Psoas muscle (tissue), 8 donors: ENCODE results near the gene ZFP36. TPM values are rescaled to one million over a fixed set of nuclear protein-coding genes. Genes with fewer than 3 reads are reported as not detected.

ENCODE experiments used
- ATAC-seq, 4 donors: fragments of 200-7000 bp; cut with Tn5 transposase; one replicate each; pipeline ENCODE4 v1.9.1; 2020; ENCODE audit warnings: moderate library complexity in 3 of 4, mild to moderate bottlenecking in 2 of 4
- DNase-seq, 2 donors: peaks; one replicate each; pipeline ENCODE4 v3.0.0-alpha.2; 2020
- H3K27ac ChIP-seq: fragments of 200-600 bp; one replicate; pipeline ENCODE4 v1.8.0; 2022
- H3K27me3 ChIP-seq, 3 donors: fragments of 200-600 bp in 1 of 3; one replicate each; pipeline versions ENCODE4 v1.6.1 to v1.8.0; 2013 to 2022; ENCODE audit warnings: low read length in 2 of 3, mild to moderate bottlenecking in 2 of 3, moderate library complexity in 1 of 3; ENCODE audit not compliant: insufficient read depth in 3 of 3
- H3K36me3 ChIP-seq, 2 donors: fragments of 200-600 bp in 1 of 2; one replicate each; pipeline versions ENCODE4 v1.6.1 to v1.8.0; 2013 to 2022; ENCODE audit warnings: low read depth in 1 of 2, mild to moderate bottlenecking in 1 of 2, moderate library complexity in 1 of 2; ENCODE audit not compliant: insufficient read depth in 1 of 2
- H3K4me1 ChIP-seq: fragments of 200-600 bp; one replicate; pipeline ENCODE4 v1.8.0; 2022
- H3K4me3 ChIP-seq: fragments of 200-600 bp; one replicate; pipeline ENCODE4 v1.8.0; 2022; ENCODE audit warnings: mild to moderate bottlenecking
- H3K9me3 ChIP-seq: fragments of 200-600 bp; one replicate; pipeline ENCODE4 v1.8.0; 2022
- WGBS, 3 donors: extraction: QIAGEN DNeasy Blood & Tissue Kit; methylation state at CpG; one replicate each; pipeline versions ENCODE4 v1.1.6 to v1.1.7; 2013; 5-methylcytosine and 5-hydroxymethylcytosine counted together
- intact Hi-C, 2 donors: fragments of 100-400 bp; cut with DNase I; formaldehyde crosslinking; loops; one replicate each; pipeline versions ENCODE4 v1.11.0 to v1.14.2; 2022
- polyA plus RNA-seq, 3 donors: library from polyadenylated mRNA; stranded (reverse); fragments of 200-250 nt; gene quantifications; one replicate each; pipeline ENCODE4 v1.2.3, GENCODE V29; 2013
- total RNA-seq, 4 donors: library from RNA; stranded (reverse); fragmentation: NEBNext Ultra II Directional in 2 of 4; extraction: Animal tissue kit (Norgen Biotek cat#: 25700) in 2 of 4; gene quantifications; one replicate each; pipeline versions ENCODE4 v1.2.1 to v1.2.4, GENCODE V29; 2021 to 2023
- TF ChIP-seq, protein P1 (sequence below): fragments of 200-600 bp; IDR thresholded peaks from one replicate; pipeline ENCODE4 v1.8.0; 2022; ENCODE audit warnings: antibody characterized with exemption
- donor health status: healthy with polysubstance abuse.
- donor health status: DM: no; HTN: no; CAD: no; lungs with moderate emphysema.
- donor health status: Bipolar disorder and iron deficiency.
- donor health status: healthy.
- donor health status: DM: yes; HTN: yes; CAD: no.
- donor health status: DM: no; HTN: no; CAD: no.
- donor health status: DM: no; HTN: no; CAD: no.
- donor health status: DM: yes; HTN: yes; CAD: no.

Gene ZFP36
- total and polyA plus RNA-seq, 7 donors: 32.1 to 391 (median 128) TPM

DNA sequence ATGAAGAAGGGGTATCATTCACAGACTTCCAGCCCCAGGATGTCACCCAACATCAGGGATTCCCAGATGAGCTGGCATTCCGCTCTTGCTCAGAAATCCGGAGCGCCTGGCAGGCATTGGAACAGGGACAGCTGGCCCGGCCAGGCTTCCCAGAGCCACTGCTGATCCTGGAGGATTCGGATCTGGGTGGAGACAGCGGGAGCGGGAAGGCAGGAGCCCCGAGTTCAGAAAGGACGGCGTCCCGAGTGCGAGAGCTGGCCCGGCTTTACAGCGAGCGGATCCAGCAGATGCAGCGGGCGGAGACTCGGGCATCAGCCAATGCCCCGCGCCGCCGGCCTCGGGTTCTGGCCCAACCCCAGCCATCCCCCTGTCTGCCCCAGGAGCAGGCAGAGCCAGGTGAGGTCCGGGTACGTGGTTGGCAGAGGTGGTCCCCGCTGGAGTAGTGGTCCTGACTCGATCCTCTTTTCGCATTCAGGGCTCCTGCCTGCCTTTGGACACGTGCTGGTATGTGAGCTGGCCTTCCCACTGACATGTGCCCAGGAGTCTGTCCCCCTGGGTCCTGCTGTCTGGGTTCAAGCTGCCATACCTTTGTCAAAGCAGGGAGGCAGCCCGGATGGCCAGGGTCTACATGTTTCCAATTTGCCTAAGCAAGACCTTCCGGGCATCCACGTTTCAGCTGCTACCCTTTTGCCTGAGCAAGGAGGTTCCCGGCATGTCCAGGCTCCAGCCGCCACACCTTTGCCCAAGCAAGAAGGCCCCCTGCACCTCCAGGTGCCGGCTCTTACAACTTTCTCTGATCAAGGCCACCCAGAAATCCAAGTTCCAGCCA lies 16.8 kb downstream of the ZFP36 start:
- ATAC-seq (no peak), DNase-seq (no peak)
- Histone ChIP-seq H3K4me3 (no peak overlapping the region), H3K27ac (no peak overlapping the region), H3K9me3 (no peaks in the 10 kb centered on the region), H3K36me3 (peaks cover 0 to 17% of the 10 kb centered on the region in 2 donors), H3K27me3 (no peaks in the 10 kb centered on the region), H3K4me1 (no peaks in the 10 kb centered on the region)
- intact Hi-C loops: no loop called here
- 62 to 73% (median 66%) methylated on average over 27 to 35 of the region's 35 CpGs for WGBS, 3 donors
- TF ChIP-seq, protein P1, sequence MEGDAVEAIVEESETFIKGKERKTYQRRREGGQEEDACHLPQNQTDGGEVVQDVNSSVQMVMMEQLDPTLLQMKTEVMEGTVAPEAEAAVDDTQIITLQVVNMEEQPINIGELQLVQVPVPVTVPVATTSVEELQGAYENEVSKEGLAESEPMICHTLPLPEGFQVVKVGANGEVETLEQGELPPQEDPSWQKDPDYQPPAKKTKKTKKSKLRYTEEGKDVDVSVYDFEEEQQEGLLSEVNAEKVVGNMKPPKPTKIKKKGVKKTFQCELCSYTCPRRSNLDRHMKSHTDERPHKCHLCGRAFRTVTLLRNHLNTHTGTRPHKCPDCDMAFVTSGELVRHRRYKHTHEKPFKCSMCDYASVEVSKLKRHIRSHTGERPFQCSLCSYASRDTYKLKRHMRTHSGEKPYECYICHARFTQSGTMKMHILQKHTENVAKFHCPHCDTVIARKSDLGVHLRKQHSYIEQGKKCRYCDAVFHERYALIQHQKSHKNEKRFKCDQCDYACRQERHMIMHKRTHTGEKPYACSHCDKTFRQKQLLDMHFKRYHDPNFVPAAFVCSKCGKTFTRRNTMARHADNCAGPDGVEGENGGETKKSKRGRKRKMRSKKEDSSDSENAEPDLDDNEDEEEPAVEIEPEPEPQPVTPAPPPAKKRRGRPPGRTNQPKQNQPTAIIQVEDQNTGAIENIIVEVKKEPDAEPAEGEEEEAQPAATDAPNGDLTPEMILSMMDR: no peak

DNA sequence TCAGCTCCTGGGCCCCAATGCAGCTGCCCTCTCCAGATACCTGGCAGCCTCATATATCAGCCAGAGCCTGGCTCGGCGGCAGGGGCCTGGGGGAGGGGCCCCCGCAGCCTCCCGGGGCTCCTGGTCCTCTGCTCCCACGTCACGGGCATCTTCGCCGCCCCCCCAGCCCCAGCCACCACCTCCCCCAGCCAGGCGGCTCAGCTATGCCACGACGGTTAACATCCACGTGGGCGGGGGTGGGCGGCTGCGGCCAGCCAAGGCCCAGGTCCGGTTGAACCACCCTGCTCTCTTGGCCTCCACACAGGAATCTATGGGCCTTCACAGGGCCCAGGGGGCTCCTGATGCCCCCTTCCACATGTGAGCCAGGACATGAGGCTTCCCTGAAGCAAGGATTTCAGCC lies 18.3 kb downstream of the ZFP36 start:
- TF ChIP-seq, protein P1: no peak
- DNase-seq (no peak), ATAC-seq (no peak)
- 68 to 78% (median 70%) methylated on average over 16 of the region's 16 CpGs for WGBS, 3 donors
- H3K27ac ChIP-seq: no peak overlapping the region
- intact Hi-C loops: no loop called here
- H3K4me3 ChIP-seq: no peak overlapping the region
- H3K36me3 ChIP-seq: peaks cover 0 to 10% of the 10 kb centered on the region in 2 donors
- no peaks in the 10 kb centered on the region for H3K27me3 ChIP-seq
- H3K4me1 ChIP-seq: no peaks in the 10 kb centered on the region
- no peaks in the 10 kb centered on the region for H3K9me3 ChIP-seq

DNA sequence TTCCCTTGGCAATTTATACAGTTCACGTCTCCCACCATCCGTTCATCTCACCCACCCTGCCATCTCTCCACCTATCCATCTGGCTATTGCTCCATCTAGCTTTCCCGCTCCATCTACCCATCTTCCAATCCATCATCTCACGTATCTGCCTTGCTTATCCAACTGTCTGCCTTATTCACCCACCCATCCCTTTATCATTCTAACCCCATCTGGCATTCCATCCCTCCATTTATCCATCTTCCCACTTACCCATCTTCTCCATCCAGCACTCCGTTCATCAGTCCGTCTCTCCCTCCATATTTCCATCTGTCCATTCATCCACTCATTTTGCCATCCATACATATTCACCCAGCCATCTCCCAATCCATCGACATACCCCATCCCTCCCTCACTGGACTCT lies 19.1 kb downstream of the ZFP36 start:
- WGBS, 3 donors: 74 to 86% (median 79%) methylated on average over 7 of the region's 7 CpGs

DNA sequence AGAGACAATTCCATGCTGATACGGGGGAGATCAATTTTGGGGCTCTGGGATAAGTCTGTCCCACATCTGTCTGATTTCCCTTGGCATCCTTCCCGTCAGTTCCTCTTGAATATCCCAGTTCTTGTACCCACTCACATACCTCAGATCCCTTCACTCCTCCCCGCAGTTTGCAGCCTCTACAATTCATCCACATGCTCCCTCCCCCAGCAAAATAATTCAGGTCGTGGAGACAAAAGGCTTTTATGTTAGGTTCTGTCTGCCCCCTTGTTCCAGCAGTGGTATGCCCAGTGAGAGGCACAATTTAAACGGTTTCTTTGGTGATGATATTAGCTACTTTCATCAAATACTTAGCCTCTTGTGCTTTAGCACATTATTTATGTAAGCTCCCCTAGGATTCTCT lies 19.5 kb downstream of the ZFP36 start:
- intact Hi-C loops: no loop called here
- TF ChIP-seq, protein P1: no peak
- peaks cover 0 to 9% of the 10 kb centered on the region in 2 donors for H3K36me3 ChIP-seq
- H3K4me1 ChIP-seq: no peaks in the 10 kb centered on the region
- no peak overlapping the region for H3K27ac ChIP-seq
- no peaks in the 10 kb centered on the region for H3K9me3 ChIP-seq
- ATAC-seq (no peak), DNase-seq (no peak)
- no peaks in the 10 kb centered on the region for H3K27me3 ChIP-seq
- 37 to 44% (median 40%) methylated on average over 5 of the region's 5 CpGs for WGBS, 3 donors
- H3K4me3 ChIP-seq: no peak overlapping the region

More for the DNA sequence above, 19.1 kb downstream of the ZFP36 start:
- Histone ChIP-seq H3K4me3 (no peak overlapping the region), H3K27ac (no peak overlapping the region), H3K36me3 (peaks cover 0 to 8% of the 10 kb centered on the region in 2 donors), H3K4me1 (no peaks in the 10 kb centered on the region), H3K9me3 (no peaks in the 10 kb centered on the region), H3K27me3 (no peaks in the 10 kb centered on the region)
- no peak for DNase-seq
- ATAC-seq: no peak
- intact Hi-C loops: no loop called here
- TF ChIP-seq, protein P1: no peak

DNA sequence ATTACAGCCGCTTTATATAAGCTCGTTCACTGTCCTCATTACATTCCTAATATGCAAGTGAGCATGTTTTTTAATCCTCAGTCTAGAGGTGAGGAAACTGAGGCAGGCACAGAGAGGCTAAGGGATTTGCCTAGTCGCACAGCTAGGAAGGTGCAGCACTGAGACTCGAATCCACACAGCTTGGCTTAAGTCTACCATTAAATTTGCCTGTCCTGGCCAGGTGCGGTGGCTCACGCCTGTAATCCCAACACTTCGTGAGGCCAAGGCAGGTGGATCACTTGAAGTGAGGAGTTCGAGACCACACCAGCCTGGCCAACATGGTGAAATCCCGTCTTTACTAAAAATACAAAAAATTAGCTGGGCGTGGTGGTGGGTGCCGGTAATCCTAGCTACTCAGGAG lies 21.1 kb downstream of the ZFP36 start:
- intact Hi-C loops: no loop called here
- H3K4me3 ChIP-seq: no peak overlapping the region
- ATAC-seq (no peak), DNase-seq (no peak)
- H3K36me3 ChIP-seq: peaks cover 0 to 19% of the 10 kb centered on the region in 2 donors
- no peak overlapping the region for H3K27ac ChIP-seq
- H3K4me1 ChIP-seq: no peaks in the 10 kb centered on the region
- TF ChIP-seq, protein P1: no peak
- WGBS, 3 donors: 85 to 93% (median 87%) methylated on average over 11 of the region's 11 CpGs
- no peaks in the 10 kb centered on the region for H3K9me3 ChIP-seq
- H3K27me3 ChIP-seq: no peaks in the 10 kb centered on the region
